Effector memory CD8-positive, alpha-beta T cell (primary cell): ENCODE results near the gene AZIN2.
"Not testable (repeated sequence)": the region's sequence is repeated elsewhere in the genome, so short reads cannot be mapped to it uniquely, and the experiment has no call there.

Experiments
- ATAC-seq: fragments of 150-1000 bp; cut with Tn5 transposase; replicated peaks from 2 replicates; pipeline ENCODE4 v1.10.0; 2021; ENCODE audit warnings: mild to moderate bottlenecking, moderate library complexity
- DNase-seq, 3 experiments: peaks; one replicate each; pipeline ENCODE4 v3.0.0; 2021
- H3K27ac Mint-ChIP-seq, 2 donors: one replicate each; pipeline ENCODE4 v1.8.0; 2022; ENCODE audit warnings: mild to moderate bottlenecking in 2 of 2, mixed read lengths in 2 of 2, moderate library complexity in 2 of 2
- H3K27me3 Mint-ChIP-seq, 2 donors: one replicate each; pipeline ENCODE4 v1.8.0; 2022; ENCODE audit warnings: mixed read lengths in 2 of 2
- H3K36me3 Mint-ChIP-seq: one replicate; pipeline ENCODE4 v1.8.0; 2022; ENCODE audit warnings: mild to moderate bottlenecking, moderate library complexity, mixed read lengths; ENCODE audit not compliant: insufficient read depth
- H3K4me1 Mint-ChIP-seq, 2 donors: one replicate each; pipeline ENCODE4 v1.8.0; 2022; ENCODE audit warnings: low read depth in 2 of 2, mixed read lengths in 2 of 2
- H3K4me3 Mint-ChIP-seq, 2 donors: one replicate each; pipeline ENCODE4 v1.8.0; 2022; ENCODE audit warnings: mild to moderate bottlenecking in 2 of 2, mixed read lengths in 2 of 2, moderate library complexity in 2 of 2
- H3K9me3 Mint-ChIP-seq, 2 donors: one replicate each; pipeline ENCODE4 v1.8.0; 2022; ENCODE audit warnings: mixed read lengths in 2 of 2

The AZIN2 gene

GRCh38 chr1:33047290-33047689 lies 33.7 kb upstream of the AZIN2 start:
- no peak overlapping the region for H3K27ac Mint-ChIP-seq
- no peak overlapping the region for H3K4me3 Mint-ChIP-seq
- no peaks in the 10 kb centered on the region for H3K9me3 Mint-ChIP-seq
- ATAC-seq: no peak
- H3K27me3 Mint-ChIP-seq: no peaks in the 10 kb centered on the region
- DNase-seq: no peak
- H3K36me3 Mint-ChIP-seq: no peaks in the 10 kb centered on the region
- peaks cover 10 to 12% of the 10 kb centered on the region in 2 donors for H3K4me1 Mint-ChIP-seq

DNA sequence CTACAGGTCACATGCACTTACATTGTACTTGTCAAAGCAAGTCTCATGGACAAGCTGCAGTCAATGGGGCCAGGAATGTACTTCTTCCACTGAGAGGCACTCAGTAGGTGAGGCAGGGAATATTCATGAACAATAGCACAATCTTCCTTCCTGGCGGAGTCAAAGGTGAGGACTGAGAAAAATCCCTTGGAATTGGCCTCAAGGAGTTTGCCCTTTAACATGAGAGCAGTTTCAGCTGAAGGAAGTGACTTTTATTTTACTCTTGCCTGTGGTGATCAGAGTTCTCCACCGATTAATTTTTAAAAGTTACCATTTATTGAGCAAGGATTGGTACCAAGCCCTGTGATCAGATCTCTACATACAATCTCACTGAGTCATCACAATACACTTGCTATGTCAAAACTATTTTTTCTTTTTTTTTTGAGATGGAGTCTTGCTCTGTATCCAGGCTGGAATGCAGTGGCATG lies 33.1 kb upstream of the AZIN2 start:
- Mint-ChIP-seq H3K27me3 (no peaks in the 10 kb centered on the region), H3K27ac (no peak overlapping the region), H3K4me3 (no peak overlapping the region), H3K36me3 (no peaks in the 10 kb centered on the region), H3K4me1 (peaks cover 10 to 12% of the 10 kb centered on the region in 2 donors), H3K9me3 (no peaks in the 10 kb centered on the region)
- ATAC-seq (no peak), DNase-seq (no peak)

DNA sequence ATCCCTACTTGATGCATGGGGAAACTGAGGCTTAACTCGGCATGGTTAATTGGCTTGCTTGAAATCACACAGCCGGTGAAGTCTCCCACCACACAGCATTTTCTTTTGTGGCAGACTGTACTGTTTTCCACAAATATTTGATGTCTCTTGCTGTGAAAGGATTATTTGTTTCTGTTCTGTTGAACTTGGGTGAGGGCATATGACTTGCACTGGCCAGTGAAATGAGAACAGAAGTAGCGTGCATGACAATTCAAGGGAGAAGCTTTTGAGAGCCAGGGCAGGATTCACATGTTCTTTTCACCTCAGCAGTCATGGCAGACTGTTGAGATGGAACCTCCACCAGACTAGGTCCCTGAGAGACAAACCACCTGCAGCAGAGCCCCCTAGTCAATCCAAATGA lies 32.5 kb upstream of the AZIN2 start:
- DNase-seq (no peak), ATAC-seq (no peak)
- Mint-ChIP-seq H3K4me1 (peaks cover 10 to 12% of the 10 kb centered on the region in 2 donors), H3K4me3 (no peak overlapping the region), H3K27ac (no peak overlapping the region), H3K27me3 (no peaks in the 10 kb centered on the region), H3K36me3 (no peaks in the 10 kb centered on the region), H3K9me3 (no peaks in the 10 kb centered on the region)

DNA sequence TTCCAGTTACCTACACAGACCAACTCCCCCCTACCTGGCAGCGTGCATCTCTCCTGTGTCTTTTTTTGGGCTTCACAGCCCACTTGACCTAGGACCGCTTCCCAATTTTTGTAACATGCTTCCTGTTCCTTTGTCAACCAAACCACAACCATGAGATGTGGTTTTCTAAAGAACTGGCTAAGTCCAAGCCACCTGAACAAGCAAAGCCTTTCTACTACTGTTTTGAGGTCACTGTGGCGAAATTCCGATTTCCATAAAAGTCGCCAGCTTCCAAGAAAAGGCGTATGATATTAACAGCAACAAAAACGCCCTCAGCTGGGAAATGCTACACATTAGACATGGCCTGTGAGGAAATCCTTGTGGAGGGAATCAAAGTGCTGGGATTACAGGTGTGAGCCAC lies 31.6 kb upstream of the AZIN2 start:
- DNase-seq (no peak), ATAC-seq (no peak)
- Mint-ChIP-seq H3K27ac (no peak overlapping the region), H3K36me3 (no peaks in the 10 kb centered on the region), H3K4me1 (peaks cover 10 to 12% of the 10 kb centered on the region in 2 donors), H3K27me3 (no peaks in the 10 kb centered on the region), H3K4me3 (no peak overlapping the region), H3K9me3 (no peaks in the 10 kb centered on the region)

DNA sequence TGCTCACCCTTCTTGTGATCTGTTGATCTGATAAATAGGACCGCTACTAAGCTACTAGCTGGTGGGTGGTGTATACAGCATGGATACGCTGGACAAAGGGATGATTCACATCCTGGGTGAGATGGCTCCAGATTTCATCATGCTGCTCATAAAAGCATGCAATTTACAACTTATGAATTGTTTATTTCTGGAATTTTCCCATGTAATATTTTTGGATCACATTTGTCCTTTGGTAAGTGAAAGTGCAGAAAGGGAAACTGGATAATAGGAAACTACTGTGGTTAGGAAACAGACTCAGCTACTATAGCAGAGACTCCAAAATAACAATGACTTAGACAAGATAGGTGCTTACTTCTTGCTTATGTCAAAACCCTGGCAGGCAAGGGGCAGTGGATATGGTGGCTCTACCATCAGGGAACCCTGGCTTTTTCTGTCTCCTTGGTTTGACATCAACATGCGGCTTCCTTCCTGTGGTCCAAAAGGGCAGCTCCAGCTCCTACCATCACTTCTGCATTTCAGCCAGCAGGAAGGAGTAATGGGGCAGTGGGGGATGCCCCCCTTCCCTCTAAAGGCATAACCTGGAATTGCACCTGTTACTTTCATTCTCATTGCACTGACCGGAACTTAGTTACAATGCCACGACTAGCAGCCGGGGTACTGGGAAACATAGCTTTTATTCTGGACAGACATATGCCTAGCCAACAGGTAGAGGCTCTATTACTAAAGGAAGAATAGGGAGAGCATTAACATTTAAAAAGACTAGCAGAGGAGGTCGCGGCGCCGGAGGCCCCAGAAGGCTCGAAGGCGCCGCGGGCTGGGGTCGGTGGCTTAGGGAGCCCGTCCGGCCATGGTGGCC lies 30.5 kb upstream of the AZIN2 start:
- ATAC-seq (no peak), DNase-seq (no peak)
- peaks cover 10 to 12% of the 10 kb centered on the region in 2 donors for H3K4me1 Mint-ChIP-seq
- no peak overlapping the region for H3K4me3 Mint-ChIP-seq
- no peaks in the 10 kb centered on the region for H3K36me3 Mint-ChIP-seq
- H3K27me3 Mint-ChIP-seq: no peaks in the 10 kb centered on the region
- H3K9me3 Mint-ChIP-seq: no peaks in the 10 kb centered on the region
- H3K27ac Mint-ChIP-seq: no peak overlapping the region

DNA sequence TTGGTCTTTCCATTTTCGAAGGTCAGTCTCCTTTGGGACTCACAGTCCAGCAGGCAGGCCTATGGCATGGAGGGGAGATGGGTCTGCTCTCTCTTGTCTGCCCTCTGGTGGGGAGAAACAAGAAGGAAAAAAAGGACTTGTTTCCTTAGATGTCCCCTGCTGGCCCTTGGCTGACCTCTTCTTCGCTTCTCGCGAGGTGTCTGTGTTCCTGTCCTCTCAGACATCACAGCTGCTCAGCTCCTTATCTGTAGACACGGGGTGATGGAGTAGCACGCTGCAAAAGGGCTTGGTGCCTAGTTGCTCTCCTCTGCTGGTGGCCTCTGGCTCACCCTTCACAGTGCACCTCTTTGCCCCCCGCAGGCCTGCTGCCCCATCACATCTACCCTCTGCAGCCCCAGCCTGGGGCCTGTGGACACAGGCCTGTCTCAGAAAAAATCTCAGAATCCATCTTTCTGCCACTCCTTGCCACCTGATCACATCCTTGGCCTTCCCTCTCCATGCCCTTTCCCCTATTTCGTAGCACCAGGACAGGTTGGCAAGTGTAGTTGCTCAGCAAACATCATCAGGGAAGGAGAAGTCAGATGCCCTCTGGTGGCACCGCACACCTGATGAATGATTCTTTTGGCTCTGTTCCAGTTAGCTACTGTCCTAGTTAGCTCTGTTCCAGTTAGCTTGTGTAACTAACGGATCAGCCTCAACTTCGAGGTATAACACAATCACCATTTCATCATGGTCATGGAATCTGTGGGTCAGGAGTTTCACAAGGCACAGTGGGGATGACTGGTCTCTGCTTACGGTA lies 25.5 kb upstream of the AZIN2 start:
- Mint-ChIP-seq H3K9me3 (no peaks in the 10 kb centered on the region), H3K4me1 (peaks cover 5 to 8% of the 10 kb centered on the region in 2 donors), H3K4me3 (no peak overlapping the region), H3K27me3 (peaks cover 7 to 10% of the 10 kb centered on the region in 2 donors), H3K36me3 (no peaks in the 10 kb centered on the region), H3K27ac (peak overlapping the region in 1 of 2 donors; percentile 33)
- peak; percentile 67 for ATAC-seq
- peak; percentile 24 to 32 (median 28) for DNase-seq

- H3K4me3 Mint-ChIP-seq: no peak overlapping the region
- no peaks in the 10 kb centered on the region for H3K9me3 Mint-ChIP-seq
These were observed 24.5 kb upstream of the AZIN2 start for GRCh38 chr1:33056426-33056825.

DNA sequence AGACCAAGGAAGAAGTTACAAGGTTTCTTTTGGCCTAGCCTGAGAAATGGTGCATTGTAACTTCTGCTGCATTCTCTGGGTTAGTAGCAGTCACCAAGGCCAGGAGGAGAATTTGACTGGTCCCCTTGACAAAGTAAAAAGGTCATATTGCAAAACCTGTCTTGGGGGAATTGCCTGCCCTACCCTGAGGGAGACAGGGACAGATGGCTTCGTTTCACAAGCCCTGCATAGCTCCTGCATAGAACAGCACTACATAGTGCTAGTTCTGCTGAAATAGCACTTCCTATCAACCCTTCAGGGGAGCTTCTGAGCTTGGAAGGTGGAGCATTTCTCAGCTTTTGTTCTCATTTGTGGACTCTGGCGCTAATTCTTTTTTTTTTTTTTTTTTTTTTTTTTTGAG lies 23.9 kb upstream of the AZIN2 start:
- H3K4me1 Mint-ChIP-seq: peaks cover 5 to 8% of the 10 kb centered on the region in 2 donors
- H3K27ac Mint-ChIP-seq: no peak overlapping the region

More at GRCh38 chr1:33056426-33056825, 24.5 kb upstream of the AZIN2 start:
- Mint-ChIP-seq H3K27ac (no peak overlapping the region), H3K4me1 (peaks cover 5 to 8% of the 10 kb centered on the region in 2 donors), H3K27me3 (peaks cover 7 to 10% of the 10 kb centered on the region in 2 donors), H3K36me3 (no peaks in the 10 kb centered on the region)
- DNase-seq (no peak), ATAC-seq (no peak)

GRCh38 chr1:33060579-33061083 lies 20.3 kb upstream of the AZIN2 start:
- Mint-ChIP-seq H3K27me3 (peaks cover 7 to 10% of the 10 kb centered on the region in 2 donors), H3K36me3 (peaks cover 9% of the 10 kb centered on the region), H3K27ac (no peak overlapping the region), H3K4me1 (peaks cover under 1 to 1% of the 10 kb centered on the region in 2 donors), H3K4me3 (no peak overlapping the region), H3K9me3 (peaks cover 10 to 21% of the 10 kb centered on the region in 2 donors)
- ATAC-seq: no peak
- DNase-seq: no peak

More for the DNA sequence above, 23.9 kb upstream of the AZIN2 start:
- Mint-ChIP-seq H3K9me3 (no peaks in the 10 kb centered on the region), H3K27me3 (peaks cover 7 to 10% of the 10 kb centered on the region in 2 donors), H3K4me3 (no peak overlapping the region), H3K36me3 (no peaks in the 10 kb centered on the region)
- DNase-seq (no peak), ATAC-seq (no peak)

DNA sequence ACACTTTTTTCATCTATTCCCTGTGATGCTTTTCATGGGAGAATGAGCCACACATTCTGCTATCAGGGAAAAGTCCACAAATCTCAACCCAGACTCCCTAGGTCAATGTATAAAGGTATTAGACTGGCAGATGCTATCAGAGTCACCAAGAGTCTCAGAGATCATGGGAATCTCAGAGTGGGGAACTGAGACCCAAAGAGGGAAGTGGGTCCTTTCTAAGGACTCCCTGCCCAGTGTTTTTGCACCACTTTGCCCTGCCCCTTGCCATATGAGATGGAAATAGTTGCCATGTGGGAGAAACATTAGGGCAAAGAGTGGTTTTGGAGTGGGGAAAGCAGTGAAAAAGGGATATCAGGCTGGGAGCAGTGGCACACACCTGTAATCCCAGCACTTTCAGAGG lies 19.1 kb upstream of the AZIN2 start:
- Mint-ChIP-seq H3K27me3 (peaks cover 7 to 10% of the 10 kb centered on the region in 2 donors), H3K4me1 (no peaks in the 10 kb centered on the region), H3K36me3 (peaks cover 9% of the 10 kb centered on the region), H3K27ac (no peak overlapping the region), H3K4me3 (no peak overlapping the region), H3K9me3 (peaks cover 10 to 21% of the 10 kb centered on the region in 2 donors)
- ATAC-seq: no peak
- no peak for DNase-seq

DNA sequence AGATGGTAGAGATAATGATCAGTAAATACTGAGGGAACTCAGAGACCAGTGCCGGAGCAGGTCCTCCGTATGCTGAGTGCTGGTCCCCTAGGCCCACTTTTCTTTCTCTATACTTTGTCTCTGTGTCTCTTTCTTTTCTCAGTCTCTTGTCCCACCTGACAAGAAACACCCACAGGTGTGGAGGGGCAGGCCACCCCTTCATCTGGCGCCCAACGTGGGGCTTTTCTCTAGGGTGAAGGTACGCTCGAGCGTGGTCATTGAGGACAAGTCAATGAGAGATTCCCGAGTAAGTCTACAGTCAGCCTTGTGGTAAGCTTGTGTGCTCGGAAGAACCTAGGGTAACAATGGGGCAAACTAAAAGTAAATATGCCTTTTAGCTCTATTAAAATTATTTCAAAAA lies 16.7 kb upstream of the AZIN2 start:
- DNase-seq, H3K4me3 Mint-ChIP-seq, H3K36me3 Mint-ChIP-seq, ATAC-seq, H3K27ac Mint-ChIP-seq, H3K4me1 Mint-ChIP-seq: not testable (repeated sequence)
- H3K27me3 Mint-ChIP-seq: peaks cover 11 to 14% of the 10 kb centered on the region in 2 donors
- peaks cover 10 to 21% of the 10 kb centered on the region in 2 donors for H3K9me3 Mint-ChIP-seq

- Mint-ChIP-seq H3K27me3 (peaks cover 10 to 14% of the 10 kb centered on the region in 2 donors), H3K4me1 (no peaks in the 10 kb centered on the region), H3K27ac (no peak overlapping the region), H3K36me3 (peaks cover 9% of the 10 kb centered on the region), H3K9me3 (peaks cover 11 to 21% of the 10 kb centered on the region in 2 donors), H3K4me3 (no peak overlapping the region)
- ATAC-seq: no peak
- DNase-seq: no peak
These were observed 15.7 kb upstream of the AZIN2 start for GRCh38 chr1:33065301-33065700.

- H3K9me3 Mint-ChIP-seq: peaks cover 11 to 21% of the 10 kb centered on the region in 2 donors
- not testable (repeated sequence) for H3K4me1 Mint-ChIP-seq, H3K27ac Mint-ChIP-seq, ATAC-seq, DNase-seq, H3K4me3 Mint-ChIP-seq, H3K36me3 Mint-ChIP-seq
- peaks cover 10 to 14% of the 10 kb centered on the region in 2 donors for H3K27me3 Mint-ChIP-seq
These were observed 14.5 kb upstream of the AZIN2 start for GRCh38 chr1:33066477-33066876.
